ENCODE measurements around the gene CNIH3. TPM values are rescaled to one million over a fixed set of nuclear protein-coding genes. Genes with fewer than 3 reads are reported as not detected.

The CNIH3 gene
- total RNA-seq, 3 donors from 2014 or later = 3.8 to 5.2 (median 4.4) TPM

DNA sequence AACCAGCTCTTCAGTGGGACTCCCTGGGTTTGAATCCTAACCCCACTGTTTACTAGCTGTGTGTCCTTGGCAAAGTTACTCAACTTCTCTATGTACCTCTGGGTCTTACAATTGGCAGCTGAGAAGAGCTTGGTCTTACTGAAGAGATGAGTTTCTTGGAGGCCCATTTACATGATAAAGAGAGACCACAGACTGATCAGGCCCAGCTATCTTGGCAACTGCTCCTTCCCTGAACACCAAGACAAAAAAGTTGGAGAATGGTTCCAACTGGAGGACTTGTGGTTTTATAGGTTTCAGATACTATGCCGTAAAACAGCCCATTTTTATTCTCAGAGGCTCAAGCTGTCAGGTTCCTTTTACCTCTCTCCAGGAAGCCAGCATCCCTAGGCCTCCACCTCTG lies 24.8 kb upstream of the CNIH3 start:
- Histone ChIP-seq H3K4me1 (no peaks in the 10 kb centered on the region), H3K27ac (no peak overlapping the region), H3K9me3 (no peaks in the 10 kb centered on the region), H3K27me3 (no peaks in the 10 kb centered on the region), H3K36me3 (no peaks in the 10 kb centered on the region), H3K4me3 (no peak overlapping the region)
- no peak for DNase-seq (ENCODE audit: low spot score in 2 of 2)
- intact Hi-C loops (cut with DNase I; ENCODE audit: low total_unique reads) = no loop called here
- TF ChIP-seq, protein P1, sequence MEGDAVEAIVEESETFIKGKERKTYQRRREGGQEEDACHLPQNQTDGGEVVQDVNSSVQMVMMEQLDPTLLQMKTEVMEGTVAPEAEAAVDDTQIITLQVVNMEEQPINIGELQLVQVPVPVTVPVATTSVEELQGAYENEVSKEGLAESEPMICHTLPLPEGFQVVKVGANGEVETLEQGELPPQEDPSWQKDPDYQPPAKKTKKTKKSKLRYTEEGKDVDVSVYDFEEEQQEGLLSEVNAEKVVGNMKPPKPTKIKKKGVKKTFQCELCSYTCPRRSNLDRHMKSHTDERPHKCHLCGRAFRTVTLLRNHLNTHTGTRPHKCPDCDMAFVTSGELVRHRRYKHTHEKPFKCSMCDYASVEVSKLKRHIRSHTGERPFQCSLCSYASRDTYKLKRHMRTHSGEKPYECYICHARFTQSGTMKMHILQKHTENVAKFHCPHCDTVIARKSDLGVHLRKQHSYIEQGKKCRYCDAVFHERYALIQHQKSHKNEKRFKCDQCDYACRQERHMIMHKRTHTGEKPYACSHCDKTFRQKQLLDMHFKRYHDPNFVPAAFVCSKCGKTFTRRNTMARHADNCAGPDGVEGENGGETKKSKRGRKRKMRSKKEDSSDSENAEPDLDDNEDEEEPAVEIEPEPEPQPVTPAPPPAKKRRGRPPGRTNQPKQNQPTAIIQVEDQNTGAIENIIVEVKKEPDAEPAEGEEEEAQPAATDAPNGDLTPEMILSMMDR (IDR thresholded peaks at IDR 0.05) = no peak
- TF ChIP-seq POLR2A (IDR thresholded peaks at IDR 0.05) (no peak), POLR2AphosphoS5 (IDR thresholded peaks at IDR 0.05) (no peak)

DNA sequence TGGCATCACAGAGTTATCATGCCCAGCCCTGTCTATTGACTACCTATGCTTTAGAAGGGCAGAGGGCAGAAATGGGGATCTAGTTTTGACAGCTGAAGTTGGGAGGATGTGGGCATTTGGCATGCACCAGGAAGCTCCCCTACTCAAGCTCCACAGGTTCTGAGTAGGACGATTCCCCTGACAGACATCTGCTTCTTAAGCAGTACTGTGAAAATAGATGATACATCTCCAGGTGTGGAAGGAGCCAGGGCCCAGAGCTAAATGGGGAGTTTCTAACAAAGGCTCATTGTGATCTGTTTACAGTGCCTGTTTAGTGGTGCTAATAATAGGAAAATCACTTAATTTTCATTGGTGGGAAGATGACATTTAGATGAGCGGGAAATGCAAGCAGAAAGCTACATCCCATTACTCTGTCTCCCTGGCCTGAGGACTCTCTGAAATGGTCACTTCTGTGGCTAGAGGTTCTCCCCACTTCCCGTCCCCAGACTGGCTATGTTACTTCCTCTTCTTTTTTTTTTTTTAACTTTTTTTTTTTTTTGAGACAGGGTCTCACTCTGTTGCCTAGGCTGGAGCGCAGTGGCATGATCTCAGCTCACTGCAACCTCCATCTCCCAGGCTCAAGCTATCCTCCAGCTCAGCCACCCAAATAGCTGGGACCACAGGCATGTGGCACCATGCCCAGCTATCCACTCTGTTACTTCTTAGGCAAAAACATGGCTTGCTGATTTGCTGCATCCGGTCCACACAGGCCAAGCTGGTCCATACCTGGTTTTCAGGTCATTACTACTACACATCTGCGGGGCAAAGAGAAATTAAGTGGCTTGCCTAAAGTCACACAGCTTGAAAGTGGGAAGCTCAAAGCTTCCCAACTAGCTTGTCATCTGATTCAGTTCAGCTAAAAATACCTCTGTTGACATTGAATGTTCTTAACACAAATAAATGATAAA lies 23.2 kb upstream of the CNIH3 start:
- TF ChIP-seq POLR2A (IDR thresholded peaks at IDR 0.05) (no peak), POLR2AphosphoS5 (IDR thresholded peaks at IDR 0.05) (no peak)
- TF ChIP-seq, protein P1 (IDR thresholded peaks at IDR 0.05) = no peak
- H3K9me3 ChIP-seq = no peaks in the 10 kb centered on the region
- DNase-seq (ENCODE audit: low spot score in 2 of 2) = peak; percentile 60 to 85
- H3K27ac ChIP-seq = no peak overlapping the region
- H3K36me3 ChIP-seq = no peaks in the 10 kb centered on the region
- H3K4me1 ChIP-seq = no peaks in the 10 kb centered on the region
- H3K4me3 ChIP-seq = no peak overlapping the region
- intact Hi-C loops (cut with DNase I; ENCODE audit: low total_unique reads) = no loop called here
- no peaks in the 10 kb centered on the region for H3K27me3 ChIP-seq

DNA sequence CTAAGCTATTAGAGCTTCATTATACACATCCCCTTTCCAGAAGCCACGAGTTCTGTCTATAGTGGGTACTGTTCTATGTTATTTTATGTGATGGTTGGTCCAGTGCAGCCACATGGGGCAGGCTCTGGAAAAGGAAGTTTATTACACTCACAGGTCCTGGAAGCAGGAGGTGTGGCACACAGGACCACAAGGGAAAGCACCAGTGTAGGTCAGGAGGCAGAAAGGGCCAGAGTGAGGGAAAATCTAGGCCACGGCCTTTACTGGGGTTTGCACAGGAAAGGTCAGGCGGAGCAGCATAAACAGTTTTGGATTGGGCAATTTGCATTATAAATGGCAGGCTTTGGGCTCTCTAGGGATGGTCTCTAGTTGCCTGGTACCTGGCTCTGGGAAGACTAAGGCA lies 21.8 kb upstream of the CNIH3 start:
- Histone ChIP-seq H3K36me3 (no peaks in the 10 kb centered on the region), H3K27ac (no peak overlapping the region), H3K4me3 (no peak overlapping the region), H3K4me1 (no peaks in the 10 kb centered on the region), H3K27me3 (no peaks in the 10 kb centered on the region), H3K9me3 (no peaks in the 10 kb centered on the region)
- intact Hi-C loops (cut with DNase I; ENCODE audit: low total_unique reads) = no loop called here
- TF ChIP-seq POLR2AphosphoS5 (IDR thresholded peaks at IDR 0.05) (no peak), POLR2A (IDR thresholded peaks at IDR 0.05) (no peak)
- TF ChIP-seq, protein P1 (IDR thresholded peaks at IDR 0.05) = no peak
- no peak for DNase-seq (ENCODE audit: low spot score in 2 of 2)

DNA sequence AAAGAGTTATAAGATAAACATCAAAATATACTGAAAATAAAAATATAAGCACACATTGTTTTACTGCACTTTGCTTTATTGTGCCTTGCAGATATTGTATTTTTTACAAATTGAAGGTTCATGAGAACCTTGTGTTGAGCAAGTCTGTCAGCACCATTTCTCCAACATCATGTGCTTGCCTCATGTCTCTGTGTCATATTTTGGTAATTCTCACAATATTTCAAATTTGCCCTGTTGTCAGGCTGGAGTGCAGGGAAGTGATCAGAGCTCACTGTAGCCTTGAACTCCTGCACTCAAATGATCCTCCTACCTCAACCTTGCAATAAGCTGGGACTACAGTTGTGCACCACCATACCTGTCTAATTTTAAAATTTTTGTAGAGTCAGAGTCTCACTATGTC lies 21.3 kb upstream of the CNIH3 start:
- no peak overlapping the region for H3K4me3 ChIP-seq
- no peaks in the 10 kb centered on the region for H3K36me3 ChIP-seq
- H3K9me3 ChIP-seq = no peaks in the 10 kb centered on the region
- H3K27ac ChIP-seq = no peak overlapping the region
- H3K27me3 ChIP-seq = no peaks in the 10 kb centered on the region
- TF ChIP-seq, protein P1 (IDR thresholded peaks at IDR 0.05) = no peak
- no peak for TF ChIP-seq POLR2A (IDR thresholded peaks at IDR 0.05)
- no peak for TF ChIP-seq POLR2AphosphoS5 (IDR thresholded peaks at IDR 0.05)
- no peak for DNase-seq (ENCODE audit: low spot score in 2 of 2)
- intact Hi-C loops (cut with DNase I; ENCODE audit: low total_unique reads) = no loop called here
- no peaks in the 10 kb centered on the region for H3K4me1 ChIP-seq

DNA sequence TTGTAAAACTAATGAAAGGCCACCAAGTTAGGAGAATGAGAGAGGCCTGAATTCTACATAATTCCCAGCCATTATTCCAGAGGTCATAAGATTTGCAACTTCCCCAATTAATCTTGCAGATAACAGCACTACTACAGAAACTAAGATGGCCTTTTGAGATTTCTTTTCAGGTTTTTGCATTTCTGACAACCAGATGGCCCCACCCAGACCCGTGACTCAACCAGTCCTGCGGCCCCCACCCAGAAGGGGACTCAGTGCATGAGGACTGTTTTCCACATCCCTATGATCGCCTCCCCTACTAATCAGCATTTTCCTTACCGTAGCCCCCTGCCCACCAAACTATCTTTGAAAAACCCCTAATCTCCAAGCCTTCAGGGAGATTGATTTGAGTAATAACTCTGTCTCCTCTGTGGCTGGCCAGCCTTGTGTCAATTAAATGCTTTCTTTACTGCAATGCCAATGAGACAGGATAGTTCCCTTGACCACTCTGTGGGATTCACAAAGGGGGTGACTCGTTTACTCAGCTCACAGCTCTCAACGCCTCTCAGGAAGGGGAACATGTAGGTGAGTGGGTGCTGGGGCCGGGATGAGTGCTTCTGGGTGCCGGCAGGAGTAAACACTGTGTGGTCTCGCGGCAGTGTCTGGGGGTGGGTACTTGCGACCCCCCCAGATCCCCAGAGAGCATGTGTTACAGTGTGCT lies 10.5 kb upstream of the CNIH3 start:
- H3K4me3 ChIP-seq = no peak overlapping the region
- H3K36me3 ChIP-seq = no peaks in the 10 kb centered on the region
- H3K27ac ChIP-seq = no peak overlapping the region
- no peak for DNase-seq (ENCODE audit: low spot score in 2 of 2)
- H3K4me1 ChIP-seq = no peaks in the 10 kb centered on the region
- no peak for TF ChIP-seq POLR2A (IDR thresholded peaks at IDR 0.05)
- intact Hi-C loops (cut with DNase I; ENCODE audit: low total_unique reads) = no loop called here
- no peaks in the 10 kb centered on the region for H3K27me3 ChIP-seq
- peaks cover 7 to 9% of the 10 kb centered on the region in 2 donors for H3K9me3 ChIP-seq

Data from breast epithelium (tissue), 4 donors.